Measurements from ENCODE around the gene TMEM184A.

- TF ChIP-seq CTCF (IDR thresholded peaks at IDR 0.05) (no peak), POLR2A (IDR thresholded peaks at IDR 0.05) (no peak), POLR2AphosphoS5 (IDR thresholded peaks at IDR 0.05) (no peak), EP300 (IDR thresholded peaks at IDR 0.05) (no peak)
These were observed 37.3 kb upstream of the TMEM184A start for GRCh38 chr7:1593091-1593866.

All from sigmoid colon (tissue), 4 donors.